Duodenal mucosa (tissue), 2 donors: ENCODE measurements around the gene SEC14L1.

Experiments
- H3K27ac ChIP-seq: one replicate; pipeline ENCODE4 v1.7.0; 2013; ENCODE audit warnings: low read depth, low read length
- H3K27me3 ChIP-seq, 2 donors: one replicate each; pipeline ENCODE4 v1.7.0; 2013; ENCODE audit warnings: low read length in 2 of 2, control low read depth in 1 of 2; ENCODE audit not compliant: insufficient read depth in 2 of 2, control insufficient read depth in 1 of 2
- H3K36me3 ChIP-seq, 2 donors: one replicate each; pipeline ENCODE4 v1.7.0; 2013; ENCODE audit warnings: low read length in 2 of 2, control low read depth in 1 of 2; ENCODE audit not compliant: insufficient read depth in 2 of 2, control insufficient read depth in 1 of 2
- H3K4me1 ChIP-seq, 2 donors: one replicate each; pipeline ENCODE4 v1.7.0; 2013; ENCODE audit warnings: low read length in 2 of 2, control low read depth in 1 of 2; ENCODE audit not compliant: insufficient read depth in 2 of 2, control insufficient read depth in 1 of 2
- H3K4me3 ChIP-seq, 2 donors: one replicate each; pipeline ENCODE4 v1.7.0; 2013; ENCODE audit warnings: low read length in 2 of 2, low read depth in 1 of 2
- H3K9ac ChIP-seq, 2 donors: one replicate each; pipeline ENCODE4 v1.7.0; 2013; ENCODE audit warnings: low read length in 2 of 2, low read depth in 1 of 2
- H3K9me3 ChIP-seq, 2 donors: one replicate each; pipeline ENCODE4 v1.7.0; 2013; ENCODE audit warnings: low read length in 2 of 2, control low read depth in 1 of 2; ENCODE audit not compliant: control insufficient read depth in 1 of 2

Gene SEC14L1

GRCh38 chr17:77140166-77140877 lies 447 bp upstream of the SEC14L1 start:
- peak overlapping the region; percentile 63 for H3K9ac ChIP-seq
- peaks cover 9 to 16% of the 10 kb centered on the region in 2 donors for H3K4me1 ChIP-seq
- H3K4me3 ChIP-seq, result peak overlapping the region; percentile 60 to 68
- peak overlapping the region; percentile 95 for H3K27ac ChIP-seq
- H3K9me3 ChIP-seq, result peaks cover 0 to 5% of the 10 kb centered on the region in 2 donors
- no peaks in the 10 kb centered on the region for H3K27me3 ChIP-seq
- H3K36me3 ChIP-seq, result peaks cover 8 to 11% of the 10 kb centered on the region in 2 donors

GRCh38 chr17:77141846-77142449 lies 1.2 kb downstream of the SEC14L1 start:
- peaks cover 22 to 26% of the 10 kb centered on the region in 2 donors for H3K4me1 ChIP-seq
- H3K27ac ChIP-seq, result peak overlapping the region; percentile 81
- H3K27me3 ChIP-seq, result no peaks in the 10 kb centered on the region
- peak overlapping the region; percentile 87 to 88 for H3K4me3 ChIP-seq
- H3K9me3 ChIP-seq, result peaks cover 0 to 5% of the 10 kb centered on the region in 2 donors
- peak overlapping the region; percentile 73 to 84 for H3K9ac ChIP-seq
- peaks cover 8 to 11% of the 10 kb centered on the region in 2 donors for H3K36me3 ChIP-seq

GRCh38 chr17:77142689-77143088 lies 1.9 kb downstream of the SEC14L1 start:
- H3K27me3 ChIP-seq, result no peaks in the 10 kb centered on the region
- peaks cover 8 to 11% of the 10 kb centered on the region in 2 donors for H3K36me3 ChIP-seq
- peak overlapping the region; percentile 87 to 88 for H3K4me3 ChIP-seq
- H3K4me1 ChIP-seq, result peaks cover 25 to 27% of the 10 kb centered on the region in 2 donors
- peak overlapping the region in 1 of 2 donors; percentile 13 for H3K9ac ChIP-seq
- peaks cover 0 to under 1% of the 10 kb centered on the region in 2 donors for H3K9me3 ChIP-seq
- no peak overlapping the region for H3K27ac ChIP-seq

GRCh38 chr17:77143306-77143705 lies 2.5 kb downstream of the SEC14L1 start:
- peak overlapping the region in 1 of 2 donors; percentile 13 for H3K9ac ChIP-seq
- H3K4me1 ChIP-seq, result peaks cover 31 to 33% of the 10 kb centered on the region in 2 donors
- H3K36me3 ChIP-seq, result peaks cover 9 to 11% of the 10 kb centered on the region in 2 donors

GRCh38 chr17:77144227-77144626 lies 3.5 kb downstream of the SEC14L1 start:
- Histone ChIP-seq H3K27ac (peak overlapping the region; percentile 17), H3K4me3 (no peak overlapping the region), H3K4me1 (peaks cover 35 to 40% of the 10 kb centered on the region in 2 donors), H3K36me3 (peaks cover 11 to 15% of the 10 kb centered on the region in 2 donors), H3K9ac (no peak overlapping the region), H3K27me3 (no peaks in the 10 kb centered on the region), H3K9me3 (no peaks in the 10 kb centered on the region)

More at GRCh38 chr17:77143306-77143705, 2.5 kb downstream of the SEC14L1 start:
- H3K27ac ChIP-seq, result no peak overlapping the region
- no peak overlapping the region for H3K4me3 ChIP-seq
- no peaks in the 10 kb centered on the region for H3K27me3 ChIP-seq
- no peaks in the 10 kb centered on the region for H3K9me3 ChIP-seq

GRCh38 chr17:77145224-77145611 lies 4.4 kb downstream of the SEC14L1 start:
- Histone ChIP-seq H3K36me3 (peaks cover 11 to 19% of the 10 kb centered on the region in 2 donors), H3K27me3 (no peaks in the 10 kb centered on the region), H3K27ac (peak overlapping the region; percentile 86), H3K9ac (peak overlapping the region; percentile 33 to 51), H3K4me3 (peak overlapping the region in 1 of 2 donors; percentile 11), H3K9me3 (no peaks in the 10 kb centered on the region), H3K4me1 (peaks cover 30 to 34% of the 10 kb centered on the region in 2 donors)

GRCh38 chr17:77145612-77146245 lies 5.0 kb downstream of the SEC14L1 start:
- Histone ChIP-seq H3K9me3 (no peaks in the 10 kb centered on the region), H3K27ac (peak overlapping the region; percentile 86), H3K4me1 (peaks cover 34% of the 10 kb centered on the region in 2 donors), H3K36me3 (peaks cover 11 to 24% of the 10 kb centered on the region in 2 donors), H3K4me3 (peak overlapping the region; percentile 23 to 46), H3K9ac (peak overlapping the region; percentile 33 to 51), H3K27me3 (no peaks in the 10 kb centered on the region)

GRCh38 chr17:77146246-77146632 lies 5.5 kb downstream of the SEC14L1 start:
- no peaks in the 10 kb centered on the region for H3K27me3 ChIP-seq
- peaks cover 11 to 28% of the 10 kb centered on the region in 2 donors for H3K36me3 ChIP-seq
- H3K9ac ChIP-seq, result peak overlapping the region in 1 of 2 donors; percentile 51
- H3K27ac ChIP-seq, result peak overlapping the region; percentile 86
- H3K9me3 ChIP-seq, result no peaks in the 10 kb centered on the region
- peaks cover 34% of the 10 kb centered on the region in 2 donors for H3K4me1 ChIP-seq
- peak overlapping the region; percentile 23 to 46 for H3K4me3 ChIP-seq

GRCh38 chr17:77146882-77147281 lies 6.1 kb downstream of the SEC14L1 start:
- Histone ChIP-seq H3K4me3 (peak overlapping the region; percentile 1 to 53), H3K36me3 (peaks cover 11 to 28% of the 10 kb centered on the region in 2 donors), H3K9me3 (no peaks in the 10 kb centered on the region), H3K27me3 (no peaks in the 10 kb centered on the region), H3K27ac (no peak overlapping the region), H3K4me1 (peaks cover 29 to 34% of the 10 kb centered on the region in 2 donors), H3K9ac (peak overlapping the region; percentile 31 to 43)
